ENCODE results near the gene SPRED3.

DNA sequence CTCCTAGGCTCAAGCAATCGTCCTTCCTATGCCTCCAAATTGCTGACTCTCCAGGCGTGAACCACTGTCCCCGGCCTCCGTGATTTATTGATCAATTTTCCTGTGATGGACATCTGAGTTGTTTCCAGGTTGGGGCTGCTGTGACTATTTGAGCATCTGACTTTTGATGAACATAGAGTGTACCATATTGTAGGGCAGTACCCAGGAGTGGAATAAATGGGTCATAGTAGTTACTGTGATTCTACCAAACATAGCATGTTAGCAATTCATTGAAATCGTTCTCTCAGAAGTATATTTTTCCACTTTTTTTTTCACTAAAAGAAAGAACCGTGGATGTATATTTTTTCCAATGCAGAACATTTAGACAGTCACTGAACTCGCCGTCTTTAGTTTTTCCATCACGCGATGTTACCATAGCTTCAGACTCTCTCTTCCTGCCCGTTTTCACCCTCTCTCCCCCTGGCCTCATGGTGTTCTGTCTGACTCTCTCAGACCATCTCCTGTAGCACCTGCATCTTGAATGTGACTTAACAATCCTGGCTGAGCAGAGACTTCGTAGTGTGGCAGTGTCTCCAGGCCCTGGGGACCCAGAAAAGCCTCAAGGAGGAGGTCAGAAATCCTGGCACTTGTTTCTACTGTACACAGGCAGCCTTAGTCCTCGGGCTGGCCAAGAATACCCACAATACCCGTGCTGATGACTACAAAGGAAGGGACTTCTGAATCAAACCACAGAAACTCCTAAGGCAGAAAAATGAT is 40.7 kb downstream of the SPRED3 start:
- TF ChIP-seq, protein P1, sequence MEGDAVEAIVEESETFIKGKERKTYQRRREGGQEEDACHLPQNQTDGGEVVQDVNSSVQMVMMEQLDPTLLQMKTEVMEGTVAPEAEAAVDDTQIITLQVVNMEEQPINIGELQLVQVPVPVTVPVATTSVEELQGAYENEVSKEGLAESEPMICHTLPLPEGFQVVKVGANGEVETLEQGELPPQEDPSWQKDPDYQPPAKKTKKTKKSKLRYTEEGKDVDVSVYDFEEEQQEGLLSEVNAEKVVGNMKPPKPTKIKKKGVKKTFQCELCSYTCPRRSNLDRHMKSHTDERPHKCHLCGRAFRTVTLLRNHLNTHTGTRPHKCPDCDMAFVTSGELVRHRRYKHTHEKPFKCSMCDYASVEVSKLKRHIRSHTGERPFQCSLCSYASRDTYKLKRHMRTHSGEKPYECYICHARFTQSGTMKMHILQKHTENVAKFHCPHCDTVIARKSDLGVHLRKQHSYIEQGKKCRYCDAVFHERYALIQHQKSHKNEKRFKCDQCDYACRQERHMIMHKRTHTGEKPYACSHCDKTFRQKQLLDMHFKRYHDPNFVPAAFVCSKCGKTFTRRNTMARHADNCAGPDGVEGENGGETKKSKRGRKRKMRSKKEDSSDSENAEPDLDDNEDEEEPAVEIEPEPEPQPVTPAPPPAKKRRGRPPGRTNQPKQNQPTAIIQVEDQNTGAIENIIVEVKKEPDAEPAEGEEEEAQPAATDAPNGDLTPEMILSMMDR (IDR thresholded peaks at IDR 0.05), result no peak
- TF ChIP-seq EP300 (IDR thresholded peaks at IDR 0.05) (no peak), POLR2A (IDR thresholded peaks at IDR 0.05; ENCODE audit: low read depth) (no peak), POLR2AphosphoS5 (IDR thresholded peaks at IDR 0.05) (no peak)

Data from esophagus muscularis mucosa (tissue), 4 donors.